ENCODE results near the gene DEDD2. TPM values are rescaled to one million over a fixed set of nuclear protein-coding genes. Genes with fewer than 3 reads are reported as not detected.
A peak's percentile ranks its signal among the peaks of the same experiment; 100 is the strongest.

The DEDD2 gene
- total RNA-seq, 4 donors from 2014 or later = 33.9 to 56.2 (median 40.3) TPM

DNA sequence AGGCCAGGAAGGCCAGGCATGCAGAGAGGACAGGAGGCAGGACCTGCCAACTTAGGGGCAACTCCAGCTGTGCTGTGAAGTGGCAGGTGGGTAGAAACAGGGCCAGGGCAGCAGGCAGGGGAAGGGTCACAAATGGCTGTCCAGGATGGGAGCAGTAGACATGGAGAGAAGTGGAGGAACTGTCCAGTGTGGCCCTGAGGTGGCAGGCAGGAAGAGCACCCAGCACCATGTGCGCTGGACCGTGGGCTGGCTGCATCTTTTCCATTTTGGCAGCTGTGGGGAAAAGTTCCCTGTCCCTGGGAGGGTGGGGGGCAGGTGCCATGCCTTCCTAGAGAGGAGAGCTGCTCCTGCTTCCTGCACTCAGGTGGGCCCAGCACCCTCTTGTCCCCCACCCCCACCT, 13.8 kb downstream of the DEDD2 start:
- no peak for DNase-seq (ENCODE audit: low spot score in 2 of 2)
- Histone ChIP-seq H3K27ac (no peak overlapping the region), H3K9me3 (no peaks in the 10 kb centered on the region), H3K36me3 (peaks cover 0 to 100% (median 21%) of the 10 kb centered on the region in 3 donors), H3K4me3 (no peak overlapping the region), H3K4me1 (peaks cover 0 to 18% (median 5%) of the 10 kb centered on the region in 4 donors), H3K27me3 (no peaks in the 10 kb centered on the region)
- TF ChIP-seq EP300 (IDR thresholded peaks at IDR 0.05) = no peak
- no peak for TF ChIP-seq POLR2A (IDR thresholded peaks at IDR 0.05)
- TF ChIP-seq, protein P1, sequence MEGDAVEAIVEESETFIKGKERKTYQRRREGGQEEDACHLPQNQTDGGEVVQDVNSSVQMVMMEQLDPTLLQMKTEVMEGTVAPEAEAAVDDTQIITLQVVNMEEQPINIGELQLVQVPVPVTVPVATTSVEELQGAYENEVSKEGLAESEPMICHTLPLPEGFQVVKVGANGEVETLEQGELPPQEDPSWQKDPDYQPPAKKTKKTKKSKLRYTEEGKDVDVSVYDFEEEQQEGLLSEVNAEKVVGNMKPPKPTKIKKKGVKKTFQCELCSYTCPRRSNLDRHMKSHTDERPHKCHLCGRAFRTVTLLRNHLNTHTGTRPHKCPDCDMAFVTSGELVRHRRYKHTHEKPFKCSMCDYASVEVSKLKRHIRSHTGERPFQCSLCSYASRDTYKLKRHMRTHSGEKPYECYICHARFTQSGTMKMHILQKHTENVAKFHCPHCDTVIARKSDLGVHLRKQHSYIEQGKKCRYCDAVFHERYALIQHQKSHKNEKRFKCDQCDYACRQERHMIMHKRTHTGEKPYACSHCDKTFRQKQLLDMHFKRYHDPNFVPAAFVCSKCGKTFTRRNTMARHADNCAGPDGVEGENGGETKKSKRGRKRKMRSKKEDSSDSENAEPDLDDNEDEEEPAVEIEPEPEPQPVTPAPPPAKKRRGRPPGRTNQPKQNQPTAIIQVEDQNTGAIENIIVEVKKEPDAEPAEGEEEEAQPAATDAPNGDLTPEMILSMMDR (IDR thresholded peaks at IDR 0.05) = no peak
- 75 to 82% methylated on average over 2 of the region's 2 CpGs for WGBS, 2 donors

DNA sequence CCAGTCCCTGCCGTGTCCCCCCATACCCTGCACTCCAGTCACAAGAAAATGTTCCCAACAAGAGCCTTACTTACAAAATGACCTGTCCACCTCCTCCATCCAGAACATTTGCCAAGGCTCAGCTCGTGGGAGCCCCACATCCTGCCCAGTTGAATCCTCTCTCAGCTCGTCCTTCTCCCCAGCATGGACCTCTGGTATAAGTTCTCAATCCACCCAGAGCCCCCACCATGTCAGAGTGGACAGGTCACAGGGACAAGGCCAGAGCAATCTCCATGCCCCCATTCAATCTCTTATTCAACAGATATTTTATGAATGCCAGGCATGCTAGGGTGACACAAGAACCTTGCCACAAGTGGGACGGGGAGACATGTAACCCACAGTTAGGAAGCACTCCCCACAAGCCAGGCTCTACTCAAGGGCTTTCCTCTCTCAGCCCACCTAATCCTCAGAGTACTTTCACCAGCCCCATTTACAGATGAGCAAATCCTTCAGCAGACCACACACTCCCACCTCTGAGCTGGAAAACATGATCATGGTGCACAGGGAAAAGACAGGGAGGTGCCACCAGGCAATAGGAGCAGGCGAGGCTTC, 15.1 kb downstream of the DEDD2 start:
- H3K36me3 ChIP-seq = peaks cover 0 to 100% (median 19%) of the 10 kb centered on the region in 3 donors
- DNase-seq (ENCODE audit: low spot score in 2 of 2) = no peak
- no peaks in the 10 kb centered on the region for H3K27me3 ChIP-seq
- H3K9me3 ChIP-seq = no peaks in the 10 kb centered on the region
- H3K4me1 ChIP-seq = peaks cover 0 to 21% (median 5%) of the 10 kb centered on the region in 4 donors
- no peak for TF ChIP-seq EP300 (IDR thresholded peaks at IDR 0.05)
- TF ChIP-seq POLR2A (IDR thresholded peaks at IDR 0.05) = no peak
- TF ChIP-seq, protein P1 (IDR thresholded peaks at IDR 0.05) = no peak
- peak overlapping the region in 3 of 4 donors; percentile 32 to 68 (median 57) for H3K27ac ChIP-seq
- 58 to 78% methylated on average over 5 of the region's 5 CpGs for WGBS, 2 donors
- no peak overlapping the region for H3K4me3 ChIP-seq

DNA sequence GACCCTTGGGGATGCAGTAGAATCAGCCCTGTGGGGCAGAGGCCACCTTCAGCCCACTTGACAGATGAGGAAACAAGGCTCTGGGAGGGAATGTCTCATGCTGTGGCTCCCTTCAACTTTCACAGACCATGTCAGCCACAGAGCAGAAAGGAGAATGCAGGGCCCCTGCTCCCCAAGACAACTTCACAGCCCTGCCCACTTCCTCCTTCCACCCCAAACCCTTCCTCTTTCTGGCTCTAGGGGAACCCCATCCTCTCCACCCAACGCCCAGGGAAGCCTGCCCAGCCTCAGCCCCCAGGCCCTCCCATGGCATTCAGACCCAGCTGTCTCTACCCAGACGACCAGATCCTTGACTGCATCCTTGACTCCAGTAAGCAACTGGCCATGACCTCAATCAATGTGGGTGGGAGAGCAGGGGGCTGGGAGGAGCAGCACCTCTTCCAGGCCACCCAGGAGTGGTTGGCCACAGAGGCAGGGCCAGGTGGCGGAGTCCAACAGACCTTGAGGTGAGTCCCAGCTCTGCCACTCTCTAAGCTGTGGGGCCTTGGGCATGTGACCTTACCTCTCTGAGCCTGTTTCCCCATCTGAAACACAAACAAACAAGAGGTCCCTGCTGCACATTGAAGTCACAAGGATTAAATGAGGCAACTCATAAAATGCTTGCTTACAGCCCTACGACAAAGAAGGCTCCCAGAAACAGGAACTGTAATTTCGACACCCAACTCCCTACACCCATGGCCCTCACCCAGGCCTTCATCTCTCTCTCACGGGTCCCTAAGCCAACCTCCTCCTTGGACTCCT, 15.8 kb downstream of the DEDD2 start:
- WGBS, 2 donors = 53 to 67% methylated on average over 6 of the region's 6 CpGs
- H3K27ac ChIP-seq = peak overlapping the region in 3 of 4 donors; percentile 31 to 68 (median 57)

DNA sequence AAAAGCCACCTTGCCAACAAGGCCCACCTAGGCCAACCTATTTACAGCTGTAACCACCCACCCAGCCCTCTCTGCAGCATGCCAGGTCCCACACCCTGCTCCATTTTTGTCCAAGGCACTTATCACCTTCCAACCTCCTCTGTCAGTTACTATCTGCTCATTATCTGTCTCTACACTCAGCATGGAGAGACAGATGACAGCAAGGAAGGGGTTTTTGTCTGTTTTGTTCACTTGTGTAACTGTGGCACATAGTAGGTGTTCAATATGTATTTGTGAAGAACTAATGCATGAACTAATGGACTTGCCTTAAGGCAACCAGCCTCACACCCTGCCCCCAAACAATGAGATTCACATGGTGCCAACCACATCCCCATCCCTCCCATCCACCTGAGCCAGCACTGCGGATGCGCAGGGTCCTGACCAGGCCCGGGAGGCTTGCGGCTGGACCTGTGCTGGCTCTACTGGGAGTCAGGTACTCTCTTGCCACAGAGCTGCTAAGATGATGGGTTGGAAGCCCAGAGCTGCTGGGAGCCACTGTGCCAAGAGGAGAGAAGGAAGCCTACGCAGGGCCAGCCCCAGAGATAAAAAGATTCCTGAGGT, 17.3 kb downstream of the DEDD2 start:
- H3K4me1 ChIP-seq = peaks cover 0 to 24% (median 5%) of the 10 kb centered on the region in 4 donors
- peaks cover 0 to 90% (median 11%) of the 10 kb centered on the region in 3 donors for H3K36me3 ChIP-seq
- H3K27ac ChIP-seq = peak overlapping the region in 3 of 4 donors; percentile 54 to 78 (median 57)
- 93 to 98% methylated on average over 4 to 5 of the region's 5 CpGs for WGBS, 2 donors
- no peaks in the 10 kb centered on the region for H3K9me3 ChIP-seq
- no peak overlapping the region for H3K4me3 ChIP-seq
- TF ChIP-seq, protein P1 (IDR thresholded peaks at IDR 0.05) = no peak
- TF ChIP-seq POLR2A (IDR thresholded peaks at IDR 0.05) = no peak
- TF ChIP-seq EP300 (IDR thresholded peaks at IDR 0.05) = no peak
- no peak for DNase-seq (ENCODE audit: low spot score in 2 of 2)
- no peaks in the 10 kb centered on the region for H3K27me3 ChIP-seq

More for the DNA sequence above, 15.8 kb downstream of the DEDD2 start:
- no peak for DNase-seq (ENCODE audit: low spot score in 2 of 2)
- peaks cover 0 to 24% (median 5%) of the 10 kb centered on the region in 4 donors for H3K4me1 ChIP-seq
- no peaks in the 10 kb centered on the region for H3K9me3 ChIP-seq
- no peak overlapping the region for H3K4me3 ChIP-seq
- TF ChIP-seq EP300 (IDR thresholded peaks at IDR 0.05) (peak in 1 of 2 donors; percentile 41), POLR2A (IDR thresholded peaks at IDR 0.05) (no peak)
- TF ChIP-seq, protein P1 (IDR thresholded peaks at IDR 0.05) = no peak
- peaks cover 0 to 100% (median 17%) of the 10 kb centered on the region in 3 donors for H3K36me3 ChIP-seq
- no peaks in the 10 kb centered on the region for H3K27me3 ChIP-seq
